PFSK-1 (cell line): ENCODE data around the gene LTA4H.

Experiments
- POLR2AphosphoS5 ChIP-seq: IDR thresholded peaks from 2 replicates; pipeline ENCODE4 v1.6.1; 2012; ENCODE audit warnings: low read depth, mild to moderate bottlenecking, control low read depth, low read length, moderate library complexity
- SIN3A ChIP-seq: IDR thresholded peaks from 2 replicates; pipeline ENCODE4 v1.6.1; 2012; ENCODE audit warnings: mild to moderate bottlenecking, low read length, moderate library complexity, borderline replicate concordance; ENCODE audit not compliant: insufficient read depth

GRCh38 chr12:95975491-95975890 lies 59.9 kb downstream of the LTA4H start:
- TF ChIP-seq SIN3A (no peak), POLR2AphosphoS5 (no peak)
